Measurements from ENCODE around the gene FLAD1.
A peak's percentile ranks its signal among the peaks of the same experiment; 100 is the strongest.
"Not testable (repeated sequence)": the region's sequence is repeated elsewhere in the genome, so short reads cannot be mapped to it uniquely, and the experiment has no call there.

The FLAD1 gene

DNA sequence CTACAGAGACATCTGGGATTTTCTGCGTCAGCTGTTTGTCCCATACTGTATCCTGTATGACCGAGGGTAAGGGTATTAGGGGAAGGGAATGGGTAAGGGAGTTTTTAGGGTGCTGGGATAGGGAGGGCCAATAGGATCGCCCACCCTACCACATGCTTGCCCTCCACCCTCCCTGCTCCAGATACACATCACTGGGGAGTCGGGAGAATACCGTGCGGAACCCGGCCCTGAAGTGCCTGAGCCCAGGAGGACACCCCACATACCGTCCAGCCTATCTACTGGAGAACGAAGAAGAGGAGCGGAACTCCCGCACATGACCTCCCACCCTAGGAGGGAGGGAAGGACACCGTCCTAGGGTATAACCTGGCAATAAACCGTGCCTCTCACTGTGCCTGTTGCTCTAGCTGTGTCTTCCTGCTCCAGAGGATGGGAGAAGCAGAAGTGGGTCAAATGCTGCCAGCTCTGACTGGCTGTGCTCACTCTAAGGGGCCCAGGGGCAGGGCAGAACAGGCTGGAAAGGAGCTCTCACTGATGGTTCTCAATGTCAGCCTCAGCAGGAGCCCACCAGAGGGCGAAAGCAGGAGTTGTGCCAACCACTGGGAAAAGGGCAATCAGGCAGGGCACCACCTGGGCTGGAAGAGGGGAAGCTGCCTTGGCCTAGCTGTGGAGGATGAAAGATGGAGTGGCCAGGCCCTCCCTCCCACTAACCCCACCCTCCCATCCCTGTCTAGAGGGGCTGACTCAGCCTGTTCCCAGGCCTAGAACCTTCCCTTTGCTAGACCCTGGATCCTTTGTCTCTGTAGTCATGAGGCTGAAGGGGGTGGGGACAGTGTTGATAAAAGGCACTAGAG, 9.8 kb downstream of the FLAD1 start:
- no peak for DNase-seq

DNA sequence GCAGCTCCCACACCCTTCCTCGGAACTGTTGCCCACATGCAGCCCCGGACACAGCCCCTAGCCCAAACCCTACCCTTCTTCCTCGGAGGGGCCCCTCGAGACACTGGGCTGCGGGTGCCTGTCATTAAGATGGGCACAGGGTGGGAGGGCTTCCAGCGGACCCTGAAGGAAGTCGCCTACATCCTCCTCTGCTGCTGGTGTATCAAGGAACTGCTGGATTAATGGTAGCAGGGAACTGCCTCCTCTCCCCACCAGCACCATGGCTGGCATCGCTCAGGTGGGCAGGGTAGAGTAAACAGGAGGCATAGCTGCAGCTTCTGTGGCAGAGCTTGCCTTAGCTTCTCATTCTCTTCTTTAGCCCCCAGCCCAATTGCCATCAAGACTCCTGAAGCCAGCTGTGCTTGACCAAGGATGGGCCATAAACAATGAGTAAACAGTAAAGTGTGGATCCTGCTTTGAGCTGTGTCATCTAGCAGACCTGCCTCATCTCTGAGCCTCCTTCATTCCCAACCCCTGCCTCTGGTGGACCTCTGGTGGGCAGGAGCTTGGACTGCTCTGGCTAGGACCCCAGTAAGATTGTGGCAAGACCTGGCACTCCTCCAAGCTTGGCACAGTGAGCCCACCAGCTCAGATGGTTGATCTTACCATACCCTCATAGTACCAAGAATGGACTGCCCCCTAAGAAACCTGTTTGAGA, 10.6 kb downstream of the FLAD1 start, which contains the start of gene LENEP:
LENEP (plus strand) TSS at position 15 of the 697 bp plus-strand sequence; CDS start at position 37, 22 bp downstream.
- DNase-seq: no peak

- no peak for DNase-seq
Observed at GRCh38 chr1:154994269-154994587, 11.1 kb downstream of the FLAD1 start.

- DNase-seq: no peak
Observed at GRCh38 chr1:154994591-154994990, 11.4 kb downstream of the FLAD1 start.

DNA sequence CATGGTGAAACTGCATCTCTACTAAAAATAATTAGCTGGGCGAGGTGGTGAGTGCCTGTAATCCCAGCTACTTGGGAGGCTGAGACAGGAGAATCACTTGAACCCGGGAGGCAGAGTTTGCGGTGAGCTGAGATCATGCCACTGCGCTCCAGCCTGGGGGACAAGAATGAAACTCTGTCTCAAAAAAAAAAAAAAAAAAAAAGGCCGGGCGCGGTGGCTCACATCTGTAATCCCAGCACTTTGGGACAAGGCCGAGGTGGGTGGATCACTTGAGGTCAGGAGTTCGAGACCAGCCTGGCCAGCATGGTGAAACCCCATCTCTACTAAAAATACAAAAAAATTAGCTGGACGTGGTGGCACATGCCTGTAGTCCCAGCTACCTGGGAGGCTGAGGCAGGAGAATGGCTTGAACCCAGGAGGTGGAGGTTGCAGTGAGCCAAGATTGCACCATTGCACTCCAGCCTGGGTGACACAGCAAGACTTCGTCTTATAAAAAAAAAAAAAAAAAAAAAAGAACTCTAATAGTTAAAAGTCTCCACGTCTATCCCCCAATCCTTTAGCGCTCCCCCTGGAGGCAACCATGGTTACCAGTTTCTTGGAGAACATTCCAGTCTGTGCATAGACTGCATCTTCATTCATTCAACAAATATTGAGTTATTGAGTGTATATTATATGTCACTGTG, 12.3 kb downstream of the FLAD1 start:
- not testable (repeated sequence) for DNase-seq

DNA sequence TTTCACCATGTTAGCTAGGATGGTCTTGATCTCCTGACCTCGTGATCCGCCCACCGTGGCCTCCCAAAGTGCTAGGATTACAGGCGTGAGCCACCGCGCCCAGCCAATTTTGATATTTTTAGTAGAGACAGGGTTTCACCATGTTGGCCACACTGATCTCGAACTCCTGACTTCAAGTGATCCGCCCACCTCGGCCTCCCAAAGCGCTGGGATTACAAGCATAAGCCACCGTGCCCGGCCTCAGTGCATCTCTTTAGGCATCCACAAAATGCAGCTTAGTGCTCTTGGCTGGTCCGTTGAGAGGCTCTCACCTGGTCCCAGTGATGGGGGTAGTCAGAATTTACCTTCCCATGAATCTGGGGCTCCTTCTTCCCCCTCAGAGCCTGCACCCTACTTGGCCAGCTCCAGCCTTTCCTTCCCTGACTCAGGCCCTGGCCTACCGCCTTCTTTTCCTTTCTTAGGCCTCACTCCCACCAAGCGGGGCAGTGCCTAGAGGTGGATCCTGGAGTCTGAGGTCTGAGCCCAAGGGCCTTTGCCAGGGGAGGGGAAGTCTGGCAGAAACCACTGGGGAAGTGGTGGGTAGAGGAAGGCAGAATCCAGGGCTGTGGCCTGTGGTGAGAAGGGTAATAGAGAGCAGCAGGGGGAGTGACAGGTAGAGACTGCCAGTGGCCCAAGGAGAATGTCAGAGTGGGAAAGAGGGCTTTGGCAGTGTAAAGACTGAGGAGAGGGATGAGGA, 14.0 kb downstream of the FLAD1 start:
- no peak for DNase-seq

- no peak for DNase-seq
Observed at GRCh38 chr1:154998201-154998780, 15.1 kb downstream of the FLAD1 start.

GRCh38 chr1:154998818-154999570, 15.8 kb downstream of the FLAD1 start:
- peak; percentile 53 for DNase-seq

DNA sequence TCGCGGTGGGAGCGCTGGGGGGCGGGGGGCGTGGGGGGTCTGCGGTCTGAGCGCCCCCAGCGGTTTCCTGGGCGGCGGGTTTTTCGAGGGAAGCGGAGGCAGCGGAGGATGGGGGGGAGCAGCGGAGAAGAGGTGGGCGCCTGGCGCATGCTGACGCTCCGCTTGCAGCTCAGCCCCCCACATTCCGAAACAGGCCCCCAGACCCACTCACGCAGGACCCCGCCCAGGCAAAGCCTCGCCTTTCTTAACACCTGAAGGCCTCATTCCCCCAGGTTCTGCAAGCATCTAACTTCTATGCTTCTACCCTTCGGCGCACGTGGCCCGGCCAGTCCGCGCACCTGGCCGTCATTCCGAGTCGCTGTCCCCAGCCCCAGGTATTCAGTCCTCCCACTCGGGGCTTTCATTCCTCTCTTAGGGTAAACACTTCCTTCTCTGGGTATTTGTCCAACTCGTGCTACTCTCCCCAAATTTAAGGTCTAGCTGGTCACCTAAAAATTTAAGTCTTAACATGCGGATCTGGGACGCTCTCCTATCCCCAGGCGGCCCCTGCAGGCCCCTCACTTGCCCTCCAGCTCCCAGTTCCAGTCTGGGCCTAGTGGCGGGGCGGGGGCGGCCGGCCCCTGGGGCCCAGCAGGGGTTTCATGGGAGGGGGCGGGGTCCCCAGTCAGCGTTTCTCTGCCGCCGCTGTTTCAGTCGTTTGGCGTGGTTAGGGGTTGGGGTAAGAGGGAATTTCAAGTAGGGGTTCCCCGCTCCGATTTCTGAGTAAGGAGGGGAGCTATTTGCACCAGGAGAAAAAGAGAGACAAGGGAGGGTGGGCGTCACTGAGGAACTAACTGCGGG, 16.6 kb downstream of the FLAD1 start:
- peak; percentile 48 for DNase-seq

DNA sequence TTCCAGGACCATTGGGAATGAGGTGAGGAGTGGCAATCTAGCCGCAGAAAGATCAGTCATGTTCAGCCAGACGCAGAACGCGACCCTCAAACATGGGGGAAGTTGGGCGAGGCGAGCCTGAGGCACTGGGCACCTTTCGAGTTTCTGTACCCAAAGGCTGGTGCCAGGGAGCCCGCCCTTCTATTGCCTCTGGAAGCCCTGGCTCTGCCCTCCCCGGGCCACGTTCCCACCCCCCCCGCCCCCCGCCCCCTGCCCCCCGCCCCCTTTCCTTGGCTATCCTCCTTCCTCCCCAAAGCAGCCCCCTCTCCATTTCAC, 17.2 kb downstream of the FLAD1 start:
- DNase-seq: no peak

- DNase-seq: peak; percentile 63
Observed at GRCh38 chr1:155000726-155001424, 17.7 kb downstream of the FLAD1 start.

GRCh38 chr1:155001425-155001674, 18.2 kb downstream of the FLAD1 start:
- no peak for DNase-seq

DNA sequence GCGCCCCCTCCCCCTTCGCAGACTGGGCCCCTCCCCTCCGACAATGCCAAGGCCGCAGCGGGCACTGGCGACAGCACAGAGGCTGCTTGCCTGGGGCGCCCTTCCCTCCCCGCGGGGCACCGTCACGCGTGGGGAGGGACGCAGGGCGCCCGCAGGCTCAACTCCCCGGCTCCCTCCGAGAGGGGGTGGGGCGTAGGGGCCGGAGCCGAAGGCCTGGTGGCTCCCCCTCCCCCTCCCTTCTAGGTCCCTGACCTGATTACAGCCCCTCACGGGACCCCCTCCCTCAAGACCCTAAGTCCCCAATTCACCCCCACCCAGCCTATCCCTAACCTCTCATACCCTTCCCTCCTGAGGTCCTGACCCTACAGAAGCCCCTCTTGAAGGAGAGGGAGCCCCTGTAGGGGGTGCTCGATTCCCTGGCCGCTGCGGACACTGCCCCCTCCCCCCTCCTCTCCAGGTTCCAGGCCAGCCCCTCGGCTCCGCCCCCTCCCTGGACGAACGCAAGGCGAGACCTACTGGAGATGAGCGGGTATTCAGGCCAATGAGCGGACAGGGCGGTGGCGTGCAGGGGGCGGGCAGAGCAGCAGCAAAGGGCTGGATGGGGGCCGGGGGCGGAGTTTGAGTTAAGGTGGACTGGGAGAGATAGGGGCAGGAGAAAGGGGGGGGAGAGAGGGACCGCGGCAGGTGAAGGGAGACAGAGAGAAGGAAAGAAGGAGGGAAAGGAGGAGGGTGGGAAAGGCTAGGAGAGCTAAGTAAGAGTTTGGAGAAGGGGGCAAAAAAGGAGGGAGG, 18.7 kb downstream of the FLAD1 start:
- DNase-seq: peak; percentile 90

GRCh38 chr1:155002464-155003226, 19.5 kb downstream of the FLAD1 start, which contains the start of gene ZBTB7B:
ZBTB7B (plus strand) TSS chr1:155002802; CDS start chr1:155014661, 11,859 bp downstream.
- DNase-seq: no peak

DNA sequence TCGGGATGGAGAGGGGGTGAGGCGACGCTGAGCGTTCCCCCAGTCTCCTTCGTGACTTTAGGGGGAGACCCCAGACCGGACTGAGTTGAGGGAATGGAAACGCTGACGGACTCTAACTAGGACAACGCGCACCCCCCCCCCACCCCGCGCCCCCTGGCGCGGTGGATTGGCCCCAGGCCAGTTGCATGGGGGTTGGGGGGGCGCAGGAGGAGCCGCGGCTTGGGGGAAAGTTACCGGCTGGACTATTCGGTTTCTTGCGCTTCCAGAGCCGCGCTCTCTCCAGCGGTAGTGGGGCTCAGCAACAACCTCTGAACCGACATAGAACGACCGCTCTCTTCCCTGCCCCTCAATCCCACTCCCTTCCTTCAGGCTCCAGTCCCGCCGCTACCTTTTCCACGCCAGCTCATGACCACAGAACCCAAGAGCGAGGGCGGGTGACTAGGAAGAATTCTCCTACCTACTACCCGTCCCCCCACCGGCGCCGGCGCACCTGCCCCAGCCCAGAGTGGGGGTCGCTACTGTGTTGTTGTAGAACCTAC, 20.2 kb downstream of the FLAD1 start:
- no peak for DNase-seq

GRCh38 chr1:155003766-155004351, 20.7 kb downstream of the FLAD1 start:
- no peak for DNase-seq

DNA sequence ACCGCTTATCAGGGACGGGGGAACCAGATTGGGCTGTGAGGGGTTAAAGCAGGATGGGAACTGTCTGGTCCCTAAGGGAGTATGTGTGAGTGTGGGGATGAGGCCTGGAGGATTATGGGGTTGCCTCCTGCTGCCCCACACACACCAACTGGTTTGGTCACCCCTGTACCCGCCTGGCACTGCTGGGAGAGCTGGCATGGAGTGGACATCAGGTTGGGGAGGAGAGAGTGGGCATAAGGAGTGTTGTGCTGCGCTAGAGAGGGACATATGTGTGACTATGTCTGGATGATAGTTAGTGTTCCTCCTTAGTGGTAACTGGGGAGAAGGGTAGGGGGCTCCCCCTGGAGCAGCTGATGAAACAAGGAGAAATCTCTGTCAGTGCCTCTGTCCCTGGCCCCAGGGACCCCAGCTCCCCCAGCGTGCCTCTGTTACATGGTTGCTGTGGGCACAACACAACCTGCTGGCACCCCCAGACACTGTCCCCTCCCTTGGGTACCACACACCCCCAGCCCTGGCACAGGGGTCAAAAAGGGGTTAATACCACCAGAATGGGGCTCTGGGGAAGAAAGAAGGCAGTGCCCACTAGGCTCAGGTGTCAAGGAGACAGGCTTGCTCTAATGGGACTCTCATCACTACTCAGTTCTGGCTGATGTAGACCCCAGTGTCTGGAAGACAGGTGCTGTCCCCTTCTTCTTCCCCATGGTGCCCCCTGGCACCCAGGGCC, 21.4 kb downstream of the FLAD1 start:
- DNase-seq: no peak
